Left ventricle myocardium inferior (tissue), 1 donor: ENCODE measurements around the gene UNC119. TPM values are rescaled to one million over a fixed set of nuclear protein-coding genes. Genes with fewer than 3 reads are reported as not detected.

Experiments
- DNase-seq: peaks from one replicate; pipeline ENCODE4 v3.0.0-alpha.2; 2020
- H3K27ac ChIP-seq: fragments of 200-600 bp; replicated peaks from 2 replicates; pipeline ENCODE4 v1.8.0; 2021
- H3K27me3 ChIP-seq: fragments of 200-600 bp; 2 replicates; pipeline ENCODE4 v1.8.0; 2021; ENCODE audit warnings: low read depth
- H3K36me3 ChIP-seq: fragments of 200-600 bp; 2 replicates; pipeline ENCODE4 v1.8.0; 2021
- H3K4me1 ChIP-seq: fragments of 200-600 bp; 2 replicates; pipeline ENCODE4 v1.8.0; 2021
- H3K4me3 ChIP-seq: fragments of 200-600 bp; 2 replicates; pipeline ENCODE4 v1.8.0; 2021; ENCODE audit warnings: mild to moderate bottlenecking, moderate library complexity
- H3K9me3 ChIP-seq: fragments of 200-600 bp; replicated peaks from 2 replicates; pipeline ENCODE4 v1.8.0; 2021
- intact Hi-C: fragments of 100-400 bp; cut with micrococcal nuclease; formaldehyde crosslinking; loops from one replicate; pipeline ENCODE4 v1.11.0; 2022
- total RNA-seq: library from RNA; stranded (reverse); fragmentation: NEBNext Ultra II Directional; extraction: Animal tissue kit (Norgen Biotek cat#: 25700); gene quantifications from one replicate; pipeline ENCODE4 v1.2.1, GENCODE V29; 2021
- TF ChIP-seq, protein P1 (sequence below): fragments of 200-600 bp; IDR thresholded peaks from 2 replicates; pipeline ENCODE4 v1.8.0; 2021; ENCODE audit warnings: antibody characterized with exemption, mild to moderate bottlenecking, borderline replicate concordance
- donor health status: DM: no; HTN: yes; CAD: no; lungs with severe emphysema.

The UNC119 gene
- total RNA-seq, 1 donor from 2014 or later, result 22.5 TPM

DNA sequence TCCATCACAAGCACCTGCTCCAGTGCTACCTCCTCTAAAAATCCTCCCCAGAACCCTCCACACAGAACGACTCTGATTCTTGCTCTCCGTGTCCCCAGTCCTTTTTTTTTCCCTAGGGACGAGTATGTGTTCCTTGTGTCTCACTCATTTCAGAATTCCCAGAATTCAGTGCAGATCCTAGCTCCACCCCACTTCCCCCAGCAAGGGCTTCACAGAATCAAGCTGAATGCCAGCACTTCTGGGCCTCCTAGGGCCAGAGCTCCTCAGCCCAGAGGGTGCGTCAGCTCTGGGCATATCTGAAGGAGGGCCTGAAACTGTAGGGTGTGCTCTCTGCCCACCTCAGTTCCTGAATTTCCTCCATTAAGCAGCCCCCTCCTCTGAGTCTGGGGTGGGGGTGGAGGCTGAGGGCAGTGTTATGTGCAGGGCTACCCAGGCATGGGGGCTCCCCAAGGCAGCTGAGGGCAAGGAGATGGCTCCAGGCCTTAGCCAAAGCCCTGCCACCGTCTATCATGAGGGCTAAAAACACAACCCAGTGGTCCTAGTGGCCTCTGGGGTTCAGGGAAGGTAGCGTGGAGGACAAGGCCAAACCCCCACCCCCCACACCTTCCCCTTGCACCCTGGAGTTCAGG is 6.5 kb downstream of the UNC119 start:
- Histone ChIP-seq H3K4me1 (peaks cover 24% of the 10 kb centered on the region), H3K4me3 (no peak overlapping the region), H3K9me3 (no peaks in the 10 kb centered on the region), H3K27me3 (no peaks in the 10 kb centered on the region), H3K36me3 (peaks cover 10% of the 10 kb centered on the region), H3K27ac (no peak overlapping the region)
- TF ChIP-seq, protein P1, sequence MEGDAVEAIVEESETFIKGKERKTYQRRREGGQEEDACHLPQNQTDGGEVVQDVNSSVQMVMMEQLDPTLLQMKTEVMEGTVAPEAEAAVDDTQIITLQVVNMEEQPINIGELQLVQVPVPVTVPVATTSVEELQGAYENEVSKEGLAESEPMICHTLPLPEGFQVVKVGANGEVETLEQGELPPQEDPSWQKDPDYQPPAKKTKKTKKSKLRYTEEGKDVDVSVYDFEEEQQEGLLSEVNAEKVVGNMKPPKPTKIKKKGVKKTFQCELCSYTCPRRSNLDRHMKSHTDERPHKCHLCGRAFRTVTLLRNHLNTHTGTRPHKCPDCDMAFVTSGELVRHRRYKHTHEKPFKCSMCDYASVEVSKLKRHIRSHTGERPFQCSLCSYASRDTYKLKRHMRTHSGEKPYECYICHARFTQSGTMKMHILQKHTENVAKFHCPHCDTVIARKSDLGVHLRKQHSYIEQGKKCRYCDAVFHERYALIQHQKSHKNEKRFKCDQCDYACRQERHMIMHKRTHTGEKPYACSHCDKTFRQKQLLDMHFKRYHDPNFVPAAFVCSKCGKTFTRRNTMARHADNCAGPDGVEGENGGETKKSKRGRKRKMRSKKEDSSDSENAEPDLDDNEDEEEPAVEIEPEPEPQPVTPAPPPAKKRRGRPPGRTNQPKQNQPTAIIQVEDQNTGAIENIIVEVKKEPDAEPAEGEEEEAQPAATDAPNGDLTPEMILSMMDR, result no peak
- intact Hi-C loops, result no loop called here
- no peak for DNase-seq

GRCh38 chr17:28545141-28545503 is 7.3 kb downstream of the UNC119 start:
- TF ChIP-seq, protein P1, result no peak
- DNase-seq, result no peak
- peaks cover 17% of the 10 kb centered on the region for H3K4me1 ChIP-seq
- no peaks in the 10 kb centered on the region for H3K9me3 ChIP-seq
- no peak overlapping the region for H3K27ac ChIP-seq
- no peaks in the 10 kb centered on the region for H3K27me3 ChIP-seq
- no peak overlapping the region for H3K4me3 ChIP-seq
- peaks cover 10% of the 10 kb centered on the region for H3K36me3 ChIP-seq
- intact Hi-C loops, result no loop called here

- Histone ChIP-seq H3K36me3 (peaks cover 10% of the 10 kb centered on the region), H3K27me3 (no peaks in the 10 kb centered on the region), H3K27ac (no peak overlapping the region), H3K4me1 (peaks cover 11% of the 10 kb centered on the region), H3K9me3 (no peaks in the 10 kb centered on the region), H3K4me3 (no peak overlapping the region)
- TF ChIP-seq, protein P1, result no peak
- DNase-seq, result no peak
- intact Hi-C loops, result no loop called here
Measured at GRCh38 chr17:28544402-28545140, 7.9 kb downstream of the UNC119 start.

DNA sequence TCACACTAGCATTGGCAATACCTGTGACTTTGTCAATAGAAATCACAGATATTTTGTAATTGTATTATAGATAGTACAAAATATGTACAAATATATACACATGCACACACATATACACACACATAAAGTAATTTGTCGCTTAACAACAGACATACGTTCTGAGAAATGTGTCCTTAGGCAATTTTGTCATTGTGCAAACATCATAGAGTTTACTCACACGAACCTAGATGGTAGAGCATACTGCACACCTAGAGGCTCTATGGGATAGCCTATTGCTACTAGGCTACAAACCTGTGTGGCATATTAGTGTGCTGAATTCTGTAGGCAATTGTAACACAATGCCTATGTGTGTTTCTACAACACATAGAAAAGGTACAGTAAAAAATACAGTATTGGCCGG is 11.0 kb downstream of the UNC119 start:
- no peak for DNase-seq
- H3K27me3 ChIP-seq, result no peaks in the 10 kb centered on the region
- H3K36me3 ChIP-seq, result no peaks in the 10 kb centered on the region
- no peaks in the 10 kb centered on the region for H3K4me1 ChIP-seq
- no peak overlapping the region for H3K4me3 ChIP-seq
- no peak overlapping the region for H3K27ac ChIP-seq
- intact Hi-C loops, result no loop called here
- TF ChIP-seq, protein P1, result no peak
- no peaks in the 10 kb centered on the region for H3K9me3 ChIP-seq

GRCh38 chr17:28540231-28540630 is 12.2 kb downstream of the UNC119 start:
- DNase-seq, result no peak
- Histone ChIP-seq H3K36me3 (no peaks in the 10 kb centered on the region), H3K4me1 (no peaks in the 10 kb centered on the region), H3K27me3 (no peaks in the 10 kb centered on the region), H3K9me3 (no peaks in the 10 kb centered on the region), H3K4me3 (no peak overlapping the region), H3K27ac (no peak overlapping the region)
- TF ChIP-seq, protein P1, result no peak
- intact Hi-C loops, result no loop called here
